ENCODE data around the gene AHI1. TPM values are rescaled to one million over a fixed set of nuclear protein-coding genes. Genes with fewer than 3 reads are reported as not detected.
"Not testable (repeated sequence)": the region's sequence is repeated elsewhere in the genome, so short reads cannot be mapped to it uniquely, and the experiment has no call there.

AHI1 gene
- total and polyA plus RNA-seq, 2 donors (not counting 1 experiment from before 2014, with no cell fraction given): 8.3 to 61.7 TPM

DNA sequence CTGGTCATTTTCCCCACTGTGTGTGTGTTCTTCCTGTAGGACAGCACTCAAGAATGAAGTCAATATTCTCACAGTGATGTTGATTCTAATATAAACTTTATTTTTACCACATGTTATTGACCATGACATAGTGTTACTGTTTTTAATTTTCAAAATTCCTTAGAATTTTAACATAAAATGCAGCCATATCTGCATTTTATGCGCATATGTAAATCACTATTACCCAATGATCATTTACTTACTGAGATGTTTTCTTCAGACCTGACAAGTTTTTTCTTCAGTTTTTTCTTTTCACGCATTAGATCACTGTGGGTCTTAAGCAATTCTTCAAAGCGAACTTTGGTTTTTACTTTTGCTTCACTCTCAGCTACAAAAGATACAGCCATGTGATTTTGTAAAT, 7.2 kb downstream of the AHI1 start:
- DNase-seq (no peak), ATAC-seq (ENCODE audit: low read depth) (no peak)
- intact Hi-C loops (cut with micrococcal nuclease): no loop called here
- no peak overlapping the region for H2AFZ ChIP-seq (ENCODE audit: insufficient read depth, low read depth, low read length, poor library complexity, severe bottlenecking)
- H3K9me3 ChIP-seq (ENCODE audit: control extremely low read depth in 1 of 3, control insufficient read depth in 2 of 3, insufficient read depth in 1 of 3, low read length in 2 of 3): no peaks in the 10 kb centered on the region
- Mint-ChIP-seq H3K9me3 (ENCODE audit: insufficient read depth) (no peaks in the 10 kb centered on the region), H3K4me3 (no peak overlapping the region), H3K27ac (no peak overlapping the region), H3K27me3 (no peaks in the 10 kb centered on the region), H3K4me1 (no peaks in the 10 kb centered on the region)
- no peak overlapping the region for H3K27ac ChIP-seq (ENCODE audit: low read length in 2 of 2)
- no peaks in the 10 kb centered on the region for H3K36me3 ChIP-seq (replicated peaks in 1 of 2; ENCODE audit: control extremely low read depth in 1 of 2, control insufficient read depth in 1 of 2, extremely low read depth in 1 of 2, insufficient read depth in 2 of 2, low read length in 1 of 2)
- no peak overlapping the region for H3K4me2 ChIP-seq (replicated peaks; ENCODE audit: low read depth, low read length, poor library complexity, severe bottlenecking)
- no peak overlapping the region for H3K4me3 ChIP-seq (ENCODE audit: control extremely low read depth in 1 of 5, extremely low read depth in 1 of 5, insufficient read depth in 1 of 5, low read depth in 2 of 5, low read length in 4 of 5)
- H3K9ac ChIP-seq (ENCODE audit: low read length): no peak overlapping the region
- ChIA-PET POLR2A (no interaction called here), CTCF (no interaction called here)
- WGBS (ENCODE audit: insufficient coverage): 100% methylated on average over 1 of the region's 3 CpGs
- TF ChIP-seq, protein P1, sequence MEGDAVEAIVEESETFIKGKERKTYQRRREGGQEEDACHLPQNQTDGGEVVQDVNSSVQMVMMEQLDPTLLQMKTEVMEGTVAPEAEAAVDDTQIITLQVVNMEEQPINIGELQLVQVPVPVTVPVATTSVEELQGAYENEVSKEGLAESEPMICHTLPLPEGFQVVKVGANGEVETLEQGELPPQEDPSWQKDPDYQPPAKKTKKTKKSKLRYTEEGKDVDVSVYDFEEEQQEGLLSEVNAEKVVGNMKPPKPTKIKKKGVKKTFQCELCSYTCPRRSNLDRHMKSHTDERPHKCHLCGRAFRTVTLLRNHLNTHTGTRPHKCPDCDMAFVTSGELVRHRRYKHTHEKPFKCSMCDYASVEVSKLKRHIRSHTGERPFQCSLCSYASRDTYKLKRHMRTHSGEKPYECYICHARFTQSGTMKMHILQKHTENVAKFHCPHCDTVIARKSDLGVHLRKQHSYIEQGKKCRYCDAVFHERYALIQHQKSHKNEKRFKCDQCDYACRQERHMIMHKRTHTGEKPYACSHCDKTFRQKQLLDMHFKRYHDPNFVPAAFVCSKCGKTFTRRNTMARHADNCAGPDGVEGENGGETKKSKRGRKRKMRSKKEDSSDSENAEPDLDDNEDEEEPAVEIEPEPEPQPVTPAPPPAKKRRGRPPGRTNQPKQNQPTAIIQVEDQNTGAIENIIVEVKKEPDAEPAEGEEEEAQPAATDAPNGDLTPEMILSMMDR (IDR thresholded peaks at IDR 0.05): no peak
- TF ChIP-seq EZH2 (IDR thresholded peaks at IDR 0.05; ENCODE audit: borderline replicate concordance, insufficient read depth, low read depth, low read length, poor library complexity, severe bottlenecking): no peak
- no peaks in the 10 kb centered on the region for H3K4me1 ChIP-seq (ENCODE audit: control insufficient read depth in 2 of 2, insufficient read depth in 2 of 2, low read length in 2 of 2)
- no peaks in the 10 kb centered on the region for H3K79me2 ChIP-seq (ENCODE audit: control insufficient read depth, insufficient read depth, low read length)
- no peaks in the 10 kb centered on the region for H4K20me1 ChIP-seq (ENCODE audit: control insufficient read depth, insufficient read depth, low read length, poor library complexity, severe bottlenecking)
- no peaks in the 10 kb centered on the region for H3K27me3 ChIP-seq (replicated peaks in 1 of 4; ENCODE audit: control extremely low read depth in 1 of 4, control insufficient read depth in 3 of 4, insufficient read depth in 4 of 4, low read length in 3 of 4)

DNA sequence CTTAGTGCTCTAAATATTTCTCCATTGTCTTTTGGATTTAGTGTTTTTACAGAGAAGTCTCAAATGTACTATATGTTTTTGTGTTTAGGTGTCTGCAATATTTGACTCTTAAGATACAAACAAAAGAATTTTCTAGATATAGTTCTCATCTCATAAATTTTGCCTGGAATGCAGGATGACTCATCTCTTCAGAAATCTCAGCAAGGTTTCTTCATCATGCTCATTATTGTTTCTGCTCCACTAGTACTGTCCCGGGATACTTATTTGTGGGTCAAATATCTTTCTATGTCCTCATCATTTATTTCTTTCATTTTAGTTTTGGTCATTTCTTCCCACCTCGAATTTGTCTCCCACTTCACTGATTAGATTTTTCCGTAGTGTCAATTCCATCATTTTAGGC, 9.5 kb downstream of the AHI1 start:
- no peaks in the 10 kb centered on the region for H3K27me3 Mint-ChIP-seq
- no peak for ATAC-seq (ENCODE audit: low read depth)
- intact Hi-C loops (cut with micrococcal nuclease): no loop called here
- DNase-seq: no peak
- no peak overlapping the region for H3K27ac Mint-ChIP-seq
- no peaks in the 10 kb centered on the region for H3K36me3 ChIP-seq (replicated peaks in 1 of 2; ENCODE audit: control extremely low read depth in 1 of 2, control insufficient read depth in 1 of 2, extremely low read depth in 1 of 2, insufficient read depth in 2 of 2, low read length in 1 of 2)
- POLR2A ChIA-PET: no interaction called here
- no CpG with 5 or more reads among the region's 3 CpGs for WGBS (ENCODE audit: insufficient coverage)
- CTCF ChIA-PET: no interaction called here
- peaks cover 2 to 5% (median 5%) of the 10 kb centered on the region in 3 donors for H3K9me3 ChIP-seq (ENCODE audit: control extremely low read depth in 1 of 3, control insufficient read depth in 2 of 3, insufficient read depth in 1 of 3, low read length in 2 of 3)
- peaks cover 4% of the 10 kb centered on the region for H3K9me3 Mint-ChIP-seq (ENCODE audit: insufficient read depth)
- H3K4me2 ChIP-seq (replicated peaks; ENCODE audit: low read depth, low read length, poor library complexity, severe bottlenecking): no peak overlapping the region
- H3K4me1 Mint-ChIP-seq: no peaks in the 10 kb centered on the region
- no peak overlapping the region for H2AFZ ChIP-seq (ENCODE audit: insufficient read depth, low read depth, low read length, poor library complexity, severe bottlenecking)
- H3K9ac ChIP-seq (ENCODE audit: low read length): no peak overlapping the region
- no peaks in the 10 kb centered on the region for H3K4me1 ChIP-seq (ENCODE audit: control insufficient read depth in 2 of 2, insufficient read depth in 2 of 2, low read length in 2 of 2)
- no peaks in the 10 kb centered on the region for H3K27me3 ChIP-seq (replicated peaks in 1 of 4; ENCODE audit: control extremely low read depth in 1 of 4, control insufficient read depth in 3 of 4, insufficient read depth in 4 of 4, low read length in 3 of 4)
- no peak for TF ChIP-seq EZH2 (IDR thresholded peaks at IDR 0.05; ENCODE audit: borderline replicate concordance, insufficient read depth, low read depth, low read length, poor library complexity, severe bottlenecking)
- TF ChIP-seq, protein P1 (IDR thresholded peaks at IDR 0.05): no peak
- H3K27ac ChIP-seq (ENCODE audit: low read length in 2 of 2): no peak overlapping the region
- no peaks in the 10 kb centered on the region for H4K20me1 ChIP-seq (ENCODE audit: control insufficient read depth, insufficient read depth, low read length, poor library complexity, severe bottlenecking)
- no peak overlapping the region for H3K4me3 ChIP-seq (ENCODE audit: control extremely low read depth in 1 of 5, extremely low read depth in 1 of 5, insufficient read depth in 1 of 5, low read depth in 2 of 5, low read length in 4 of 5)
- H3K4me3 Mint-ChIP-seq: no peak overlapping the region
- no peaks in the 10 kb centered on the region for H3K79me2 ChIP-seq (ENCODE audit: control insufficient read depth, insufficient read depth, low read length)

DNA sequence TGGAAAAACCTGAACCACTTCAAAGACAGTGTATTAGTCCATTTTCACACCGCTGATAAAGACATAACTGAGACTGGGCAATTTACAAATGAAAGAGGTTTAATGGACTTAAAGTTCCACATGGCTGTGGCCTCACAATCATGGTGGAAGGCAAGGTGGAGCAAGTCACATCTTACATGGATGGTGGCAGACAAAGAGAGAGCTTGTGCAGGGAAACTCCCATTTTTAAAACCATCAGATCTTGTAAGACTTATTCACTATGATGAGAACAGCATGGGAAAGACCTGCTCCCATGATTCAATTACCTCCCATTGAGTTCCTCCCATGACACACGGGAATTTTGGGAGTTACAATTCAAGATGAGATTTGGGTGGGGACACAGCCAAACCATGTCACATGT, 13.6 kb downstream of the AHI1 start:
- H2AFZ ChIP-seq (ENCODE audit: insufficient read depth, low read depth, low read length, poor library complexity, severe bottlenecking); H3K4me1 Mint-ChIP-seq; DNase-seq; H3K27ac Mint-ChIP-seq; H3K27me3 Mint-ChIP-seq; H3K4me1 ChIP-seq (ENCODE audit: control insufficient read depth in 2 of 2, insufficient read depth in 2 of 2, low read length in 2 of 2); H4K20me1 ChIP-seq (ENCODE audit: control insufficient read depth, insufficient read depth, low read length, poor library complexity, severe bottlenecking); H3K4me3 Mint-ChIP-seq; H3K4me2 ChIP-seq (replicated peaks; ENCODE audit: low read depth, low read length, poor library complexity, severe bottlenecking); H3K4me3 ChIP-seq (ENCODE audit: control extremely low read depth in 1 of 5, extremely low read depth in 1 of 5, insufficient read depth in 1 of 5, low read depth in 2 of 5, low read length in 4 of 5); POLR2A ChIA-PET; ATAC-seq (ENCODE audit: low read depth); H3K9ac ChIP-seq (ENCODE audit: low read length); H3K27ac ChIP-seq (ENCODE audit: low read length in 2 of 2); H3K79me2 ChIP-seq (ENCODE audit: control insufficient read depth, insufficient read depth, low read length); H3K27me3 ChIP-seq (replicated peaks in 1 of 4; ENCODE audit: control extremely low read depth in 1 of 4, control insufficient read depth in 3 of 4, insufficient read depth in 4 of 4, low read length in 3 of 4); CTCF ChIA-PET; intact Hi-C loops (cut with micrococcal nuclease); H3K36me3 ChIP-seq (replicated peaks in 1 of 2; ENCODE audit: control extremely low read depth in 1 of 2, control insufficient read depth in 1 of 2, extremely low read depth in 1 of 2, insufficient read depth in 2 of 2, low read length in 1 of 2): not testable (repeated sequence)
- H3K9me3 ChIP-seq (ENCODE audit: control extremely low read depth in 1 of 3, control insufficient read depth in 2 of 3, insufficient read depth in 1 of 3, low read length in 2 of 3): peaks cover 3 to 39% (median 27%) of the 10 kb centered on the region in 3 donors
- peaks cover 10% of the 10 kb centered on the region for H3K9me3 Mint-ChIP-seq (ENCODE audit: insufficient read depth)
- no CpG with 5 or more reads among the region's 2 CpGs for WGBS (ENCODE audit: insufficient coverage)

All from B cell (primary cell).